Uterus (tissue), 2 donors: ENCODE data around the gene RNF130.

Experiments
- POLR2A ChIP-seq, 2 donors: fragments of 450-650 bp; IDR thresholded peaks; one replicate each; pipeline ENCODE4 v1.6.1; 2016; ENCODE audit warnings: antibody characterized with exemption in 2 of 2, mild to moderate bottlenecking in 1 of 2, moderate library complexity in 1 of 2
- TF ChIP-seq, protein P1 (sequence below), 4 experiments: fragments of 200-600 bp in 2 of 4; fragments of 450-650 bp in 2 of 4; sonication (generic) in 2 of 4; IDR thresholded peaks; one replicate each; pipeline ENCODE4 v1.5.1; 2016 to 2019; ENCODE audit warnings: antibody characterized with exemption in 4 of 4, mild to moderate bottlenecking in 2 of 4, moderate library complexity in 1 of 4

DNA sequence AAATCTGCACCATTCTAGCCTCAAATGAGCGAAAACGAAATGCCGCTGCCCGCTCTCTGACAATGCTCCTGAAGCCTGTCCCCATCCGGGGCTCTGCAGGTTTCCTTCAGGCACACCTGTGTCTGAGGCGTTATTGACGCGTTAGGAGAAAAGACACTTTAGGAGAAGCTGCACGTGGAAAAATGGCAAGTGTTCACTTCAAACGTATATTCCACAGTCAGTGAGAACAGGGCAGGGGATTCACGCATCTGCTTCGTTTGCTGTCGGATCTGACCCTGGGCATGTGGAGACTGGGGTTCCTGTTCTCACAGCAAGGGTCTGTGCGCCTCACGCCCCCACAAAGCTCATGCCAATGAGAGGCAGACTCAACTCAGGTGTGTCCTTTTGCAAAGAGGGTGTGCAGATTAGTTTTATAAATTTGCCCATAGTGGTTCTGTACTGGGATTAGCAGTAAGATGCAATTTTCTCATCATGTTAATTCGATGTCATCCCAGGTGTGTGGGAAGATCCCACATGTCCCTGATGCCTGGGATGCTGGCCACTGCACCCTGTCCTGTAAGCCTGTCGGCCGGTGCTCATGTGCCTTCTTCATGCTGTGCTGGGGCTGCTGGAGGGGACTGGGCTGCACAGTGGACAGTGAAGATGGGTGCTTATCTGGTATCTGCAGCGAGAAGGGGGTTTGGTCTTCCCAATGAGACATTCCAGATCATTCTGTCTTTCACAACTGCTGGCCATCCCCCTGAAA, 152.6 kb downstream of the RNF130 start:
- TF ChIP-seq, protein P1, sequence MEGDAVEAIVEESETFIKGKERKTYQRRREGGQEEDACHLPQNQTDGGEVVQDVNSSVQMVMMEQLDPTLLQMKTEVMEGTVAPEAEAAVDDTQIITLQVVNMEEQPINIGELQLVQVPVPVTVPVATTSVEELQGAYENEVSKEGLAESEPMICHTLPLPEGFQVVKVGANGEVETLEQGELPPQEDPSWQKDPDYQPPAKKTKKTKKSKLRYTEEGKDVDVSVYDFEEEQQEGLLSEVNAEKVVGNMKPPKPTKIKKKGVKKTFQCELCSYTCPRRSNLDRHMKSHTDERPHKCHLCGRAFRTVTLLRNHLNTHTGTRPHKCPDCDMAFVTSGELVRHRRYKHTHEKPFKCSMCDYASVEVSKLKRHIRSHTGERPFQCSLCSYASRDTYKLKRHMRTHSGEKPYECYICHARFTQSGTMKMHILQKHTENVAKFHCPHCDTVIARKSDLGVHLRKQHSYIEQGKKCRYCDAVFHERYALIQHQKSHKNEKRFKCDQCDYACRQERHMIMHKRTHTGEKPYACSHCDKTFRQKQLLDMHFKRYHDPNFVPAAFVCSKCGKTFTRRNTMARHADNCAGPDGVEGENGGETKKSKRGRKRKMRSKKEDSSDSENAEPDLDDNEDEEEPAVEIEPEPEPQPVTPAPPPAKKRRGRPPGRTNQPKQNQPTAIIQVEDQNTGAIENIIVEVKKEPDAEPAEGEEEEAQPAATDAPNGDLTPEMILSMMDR (IDR thresholded peaks at IDR 0.05) = no peak
- TF ChIP-seq POLR2A (IDR thresholded peaks at IDR 0.05) = no peak
